HG02678 (cell line): Measurements from ENCODE around the gene UNC93A.

ENCODE experiments used
- ATAC-seq: cut with Tn5 transposase; IDR thresholded peaks from one replicate; pipeline ENCODE4 v1.9.1; 2021; ENCODE audit warnings: mild to moderate bottlenecking, moderate library complexity; ENCODE audit not compliant: unreplicated experiment

UNC93A gene

GRCh38 chr6:167292301-167293087, 1.4 kb downstream of the UNC93A start:
- no peak for ATAC-seq

- no peak for ATAC-seq
Measured at GRCh38 chr6:167293088-167293589, 2.0 kb downstream of the UNC93A start.

GRCh38 chr6:167293590-167294091, 2.5 kb downstream of the UNC93A start:
- ATAC-seq: no peak

GRCh38 chr6:167294241-167294640, 3.1 kb downstream of the UNC93A start:
- ATAC-seq: no peak

GRCh38 chr6:167294651-167295494, 3.8 kb downstream of the UNC93A start:
- ATAC-seq: no peak

GRCh38 chr6:167295495-167296292, 4.6 kb downstream of the UNC93A start:
- no peak for ATAC-seq

GRCh38 chr6:167296293-167296690, 5.2 kb downstream of the UNC93A start:
- no peak for ATAC-seq

- ATAC-seq: no peak
Measured at GRCh38 chr6:167296902-167297301, 5.8 kb downstream of the UNC93A start.

- no peak for ATAC-seq
Measured at GRCh38 chr6:167298127-167298526, 7.0 kb downstream of the UNC93A start.

GRCh38 chr6:167299641-167300308, 8.7 kb downstream of the UNC93A start:
- ATAC-seq: no peak

- ATAC-seq: no peak
Measured at GRCh38 chr6:167300902-167301777, 10.0 kb downstream of the UNC93A start.

- ATAC-seq: no peak
Measured at GRCh38 chr6:167302074-167302473, 11.0 kb downstream of the UNC93A start.

GRCh38 chr6:167302796-167303195, 11.7 kb downstream of the UNC93A start:
- no peak for ATAC-seq

- ATAC-seq: no peak
Measured at GRCh38 chr6:167303675-167304625, 12.8 kb downstream of the UNC93A start.

- no peak for ATAC-seq
Measured at GRCh38 chr6:167304912-167305311, 13.8 kb downstream of the UNC93A start.

GRCh38 chr6:167305796-167306195, 14.7 kb downstream of the UNC93A start:
- no peak for ATAC-seq

GRCh38 chr6:167306401-167306998, 15.4 kb downstream of the UNC93A start:
- ATAC-seq: no peak
